ENCODE data around the gene THEM4. TPM values are rescaled to one million over a fixed set of nuclear protein-coding genes. Genes with fewer than 3 reads are reported as not detected.

THEM4 gene
- polyA plus RNA-seq (2013), result 5.0 and 5.5 TPM in 2 replicates

GRCh38 chr1:151909167-151910149 lies at the start of gene THEM4:
THEM4 (minus strand) TSS chr1:151909511; CDS start chr1:151909458, 53 bp downstream.
- Histone ChIP-seq H2BK5ac (ENCODE audit: low read depth, low read length, poor library complexity) (peak within 1 kb of the TSS; percentile 49), H3K18ac (ENCODE audit: low read length) (peak within 1 kb of the TSS; percentile 51), H2AK5ac (ENCODE audit: low read length) (no peak within 1 kb of the TSS), H3K9me3 (ENCODE audit: insufficient read depth, low read depth, low read length) (peaks cover 7% of the 10 kb centered on the region), H3K4me1 (ENCODE audit: control insufficient read depth in 1 of 2, insufficient read depth in 2 of 2, low read length in 2 of 2) (peaks cover 5 to 7% of the 10 kb centered on the region in 2 experiments), H3K36me3 (ENCODE audit: control insufficient read depth in 1 of 2, insufficient read depth in 2 of 2, low read length in 2 of 2) (peaks cover 0 to 3% of the 10 kb centered on the region in 2 experiments), H3K27me3 (ENCODE audit: insufficient read depth, low read length) (no peaks in the 10 kb centered on the region), H3K9ac (ENCODE audit: low read length) (peak within 1 kb of the TSS; percentile 86), H3K4ac (ENCODE audit: low read depth, low read length) (peak within 1 kb of the TSS; percentile 30), H3K79me2 (ENCODE audit: control insufficient read depth, insufficient read depth, low read length, poor library complexity) (peaks cover 3% of the 10 kb centered on the region), H4K91ac (ENCODE audit: low read depth, low read length) (peak within 1 kb of the TSS; percentile 77), H3K14ac (ENCODE audit: low read length) (peak within 1 kb of the TSS; percentile 52), H4K12ac (ENCODE audit: low read depth, low read length) (peak within 1 kb of the TSS; percentile 33), H4K8ac (ENCODE audit: low read depth, low read length) (peak within 1 kb of the TSS; percentile 90), H3K79me1 (ENCODE audit: low read length) (peaks cover 12% of the 10 kb centered on the region), H3K4me3 (ENCODE audit: low read depth, low read length) (peak within 1 kb of the TSS; percentile 86), H2AFZ (ENCODE audit: insufficient read depth, low read length, poor library complexity) (peak within 1 kb of the TSS; percentile 76), H2BK120ac (ENCODE audit: insufficient read depth, low read length, poor library complexity) (peak within 1 kb of the TSS; percentile 23), H3K23ac (ENCODE audit: low read length) (no peak within 1 kb of the TSS), H3K27ac (ENCODE audit: low read depth, low read length) (peak within 1 kb of the TSS; percentile 87), H3K4me2 (ENCODE audit: low read length) (peak within 1 kb of the TSS; percentile 93), H2BK12ac (ENCODE audit: low read length) (no peak within 1 kb of the TSS)
- WGBS (ENCODE audit: extremely low coverage, insufficient coverage, insufficient read length), result no CpG with 5 or more reads among the region's 73 CpGs
- DNase-seq, result peak; percentile 95 to 97

DNA sequence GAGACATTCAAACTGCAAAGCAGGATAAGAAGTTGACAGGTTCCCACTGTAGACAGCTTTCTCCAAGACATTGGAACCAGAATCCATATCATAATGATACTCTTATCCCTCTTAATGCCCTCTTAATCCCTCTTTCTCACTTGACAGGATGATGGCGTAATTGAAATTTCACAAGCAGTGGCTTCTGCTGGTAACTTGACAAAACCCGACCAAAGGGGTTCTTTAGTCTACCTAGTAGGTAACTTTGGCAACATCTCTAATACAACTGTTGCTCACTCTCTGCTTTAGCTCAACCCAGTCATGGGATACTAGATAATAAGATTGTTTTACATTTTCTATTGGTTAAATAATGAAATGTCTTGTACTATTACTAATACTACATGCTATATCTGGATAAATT lies 49.6 kb upstream of the THEM4 start:
- Histone ChIP-seq H3K9ac (ENCODE audit: low read length) (no peak overlapping the region), H2AK5ac (ENCODE audit: low read length) (no peak overlapping the region), H3K4me2 (ENCODE audit: low read length) (no peak overlapping the region), H4K91ac (ENCODE audit: low read depth, low read length) (no peak overlapping the region), H3K9me3 (ENCODE audit: insufficient read depth, low read depth, low read length) (no peaks in the 10 kb centered on the region), H2AFZ (ENCODE audit: insufficient read depth, low read length, poor library complexity) (no peak overlapping the region), H3K27ac (ENCODE audit: low read depth, low read length) (no peak overlapping the region), H3K14ac (ENCODE audit: low read length) (no peak overlapping the region), H3K4me1 (ENCODE audit: control insufficient read depth in 1 of 2, insufficient read depth in 2 of 2, low read length in 2 of 2) (no peaks in the 10 kb centered on the region), H3K18ac (ENCODE audit: low read length) (no peak overlapping the region), H4K12ac (ENCODE audit: low read depth, low read length) (no peak overlapping the region), H2BK120ac (ENCODE audit: insufficient read depth, low read length, poor library complexity) (no peak overlapping the region), H2BK5ac (ENCODE audit: low read depth, low read length, poor library complexity) (no peak overlapping the region), H2BK12ac (ENCODE audit: low read length) (no peak overlapping the region), H3K36me3 (ENCODE audit: control insufficient read depth in 1 of 2, insufficient read depth in 2 of 2, low read length in 2 of 2) (no peaks in the 10 kb centered on the region), H3K27me3 (ENCODE audit: insufficient read depth, low read length) (no peaks in the 10 kb centered on the region), H3K79me1 (ENCODE audit: low read length) (no peaks in the 10 kb centered on the region), H4K8ac (ENCODE audit: low read depth, low read length) (no peak overlapping the region), H3K4ac (ENCODE audit: low read depth, low read length) (no peak overlapping the region), H3K23ac (ENCODE audit: low read length) (no peak overlapping the region), H3K4me3 (ENCODE audit: low read depth, low read length) (no peak overlapping the region), H3K79me2 (ENCODE audit: control insufficient read depth, insufficient read depth, low read length, poor library complexity) (no peaks in the 10 kb centered on the region)
- no peak for DNase-seq
- WGBS (ENCODE audit: extremely low coverage, insufficient coverage, insufficient read length), result no CpG with 5 or more reads among the region's 2 CpGs

- Histone ChIP-seq H4K91ac (ENCODE audit: low read depth, low read length) (no peak overlapping the region), H2AK5ac (ENCODE audit: low read length) (no peak overlapping the region), H3K23ac (ENCODE audit: low read length) (no peak overlapping the region), H3K9ac (ENCODE audit: low read length) (no peak overlapping the region), H3K27me3 (ENCODE audit: insufficient read depth, low read length) (no peaks in the 10 kb centered on the region), H4K8ac (ENCODE audit: low read depth, low read length) (no peak overlapping the region), H2BK12ac (ENCODE audit: low read length) (no peak overlapping the region), H3K36me3 (ENCODE audit: control insufficient read depth in 1 of 2, insufficient read depth in 2 of 2, low read length in 2 of 2) (no peaks in the 10 kb centered on the region), H3K18ac (ENCODE audit: low read length) (no peak overlapping the region), H3K79me2 (ENCODE audit: control insufficient read depth, insufficient read depth, low read length, poor library complexity) (no peaks in the 10 kb centered on the region), H3K4me1 (ENCODE audit: control insufficient read depth in 1 of 2, insufficient read depth in 2 of 2, low read length in 2 of 2) (no peaks in the 10 kb centered on the region), H3K9me3 (ENCODE audit: insufficient read depth, low read depth, low read length) (no peaks in the 10 kb centered on the region), H3K14ac (ENCODE audit: low read length) (no peak overlapping the region), H2BK5ac (ENCODE audit: low read depth, low read length, poor library complexity) (no peak overlapping the region), H3K79me1 (ENCODE audit: low read length) (no peaks in the 10 kb centered on the region), H3K4me2 (ENCODE audit: low read length) (no peak overlapping the region), H2BK120ac (ENCODE audit: insufficient read depth, low read length, poor library complexity) (no peak overlapping the region), H3K4ac (ENCODE audit: low read depth, low read length) (no peak overlapping the region), H4K12ac (ENCODE audit: low read depth, low read length) (no peak overlapping the region), H2AFZ (ENCODE audit: insufficient read depth, low read length, poor library complexity) (no peak overlapping the region), H3K4me3 (ENCODE audit: low read depth, low read length) (no peak overlapping the region), H3K27ac (ENCODE audit: low read depth, low read length) (no peak overlapping the region)
- no peak for DNase-seq
- WGBS (ENCODE audit: extremely low coverage, insufficient coverage, insufficient read length), result no CpG with 5 or more reads among the region's 3 CpGs
Observed at GRCh38 chr1:151956957-151957497, 47.7 kb upstream of the THEM4 start.

DNA sequence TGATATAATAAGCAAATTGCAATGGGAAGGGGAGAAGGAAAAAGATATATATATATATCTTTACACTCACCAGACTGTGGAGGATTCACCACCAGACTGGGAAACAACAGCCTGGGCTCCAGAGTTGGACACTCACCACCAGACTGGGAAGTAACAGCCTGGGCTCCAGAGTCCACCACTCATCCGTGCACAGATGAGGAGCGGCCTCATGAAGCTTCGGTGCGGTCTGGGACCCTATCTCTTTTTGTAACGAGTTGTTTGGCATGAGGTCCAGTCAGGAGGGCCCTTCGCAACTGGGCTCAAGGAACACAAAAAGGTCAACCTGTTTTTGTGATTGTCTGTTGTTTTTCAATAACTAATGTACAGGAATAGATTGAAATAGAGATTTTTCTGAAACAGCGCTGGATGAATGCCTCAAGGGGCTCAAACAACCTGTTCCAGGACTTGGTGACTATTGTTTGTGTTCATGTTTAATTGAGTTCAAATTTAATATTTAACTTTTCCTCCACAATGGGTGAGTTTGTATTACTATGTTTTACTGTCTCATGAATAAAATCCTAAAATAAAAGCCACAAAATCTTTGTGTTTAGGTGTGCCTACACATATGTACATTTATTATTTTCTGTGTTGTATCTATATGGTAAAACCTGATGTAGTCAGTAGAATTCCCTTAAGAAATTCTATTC lies 44.2 kb upstream of the THEM4 start:
- Histone ChIP-seq H3K27ac (ENCODE audit: low read depth, low read length) (no peak overlapping the region), H3K9me3 (ENCODE audit: insufficient read depth, low read depth, low read length) (peaks cover 2% of the 10 kb centered on the region), H2BK5ac (ENCODE audit: low read depth, low read length, poor library complexity) (no peak overlapping the region), H4K8ac (ENCODE audit: low read depth, low read length) (no peak overlapping the region), H3K4me1 (ENCODE audit: control insufficient read depth in 1 of 2, insufficient read depth in 2 of 2, low read length in 2 of 2) (no peaks in the 10 kb centered on the region), H3K23ac (ENCODE audit: low read length) (no peak overlapping the region), H4K12ac (ENCODE audit: low read depth, low read length) (no peak overlapping the region), H3K79me2 (ENCODE audit: control insufficient read depth, insufficient read depth, low read length, poor library complexity) (no peaks in the 10 kb centered on the region), H2BK120ac (ENCODE audit: insufficient read depth, low read length, poor library complexity) (no peak overlapping the region), H3K4me3 (ENCODE audit: low read depth, low read length) (no peak overlapping the region), H3K36me3 (ENCODE audit: control insufficient read depth in 1 of 2, insufficient read depth in 2 of 2, low read length in 2 of 2) (no peaks in the 10 kb centered on the region), H3K27me3 (ENCODE audit: insufficient read depth, low read length) (no peaks in the 10 kb centered on the region), H3K9ac (ENCODE audit: low read length) (no peak overlapping the region), H4K91ac (ENCODE audit: low read depth, low read length) (no peak overlapping the region), H3K18ac (ENCODE audit: low read length) (no peak overlapping the region), H3K4me2 (ENCODE audit: low read length) (no peak overlapping the region), H2BK12ac (ENCODE audit: low read length) (no peak overlapping the region), H3K79me1 (ENCODE audit: low read length) (no peaks in the 10 kb centered on the region), H3K4ac (ENCODE audit: low read depth, low read length) (no peak overlapping the region), H2AK5ac (ENCODE audit: low read length) (no peak overlapping the region), H3K14ac (ENCODE audit: low read length) (no peak overlapping the region), H2AFZ (ENCODE audit: insufficient read depth, low read length, poor library complexity) (no peak overlapping the region)
- no CpG with 5 or more reads among the region's 7 CpGs for WGBS (ENCODE audit: extremely low coverage, insufficient coverage, insufficient read length)
- DNase-seq, result no peak

Measured in trophoblast cell (in vitro differentiated cells and primary cell).